Panc1 (cell line): ENCODE results near the gene PHF21A. TPM values are rescaled to one million over a fixed set of nuclear protein-coding genes. Genes with fewer than 3 reads are reported as not detected.

ENCODE experiments used
- ATAC-seq: fragments of 200-7000 bp; cut with Tn5 transposase; 2 replicates; pipeline ENCODE4 v1.9.1; 2020; ENCODE audit warnings: mild to moderate bottlenecking, moderate library complexity
- BruUV-seq: library from RNA; stranded (reverse); fragments of 400-500 nt; replicated peaks from 2 replicates; lab custom pipeline; 2021; lab: Mats Ljungman, UMichigan
- CTCF ChIA-PET: fragments of 300-600 bp; sonication (Branson Sonifier 250); formaldehyde crosslinking; loops from one replicate; lab custom pipeline; 2022; ENCODE audit warnings: antibody characterized with exemption; lab: Charles Lee
- POLR2A ChIA-PET: fragments of 300-600 bp; sonication (Branson Sonifier 250); formaldehyde crosslinking; loops from one replicate; lab custom pipeline; 2022; ENCODE audit warnings: antibody characterized with exemption; lab: Charles Lee
- DNase-seq: peaks from one replicate; pipeline ENCODE4 v3.0.0-alpha.2; 2010; ENCODE audit warnings: low read depth, low spot score
- H3K27ac ChIP-seq: 2 replicates; pipeline ENCODE4 v1.5.1; 2011; ENCODE audit warnings: mild to moderate bottlenecking, low read length, inconsistent platforms
- H3K27me3 ChIP-seq: fragments of 200-500 bp; sonication (Bioruptor generic); 2 replicates; pipeline ENCODE4 v1.6.0; 2014; ENCODE audit warnings: low read length, inconsistent platforms; ENCODE audit not compliant: control insufficient read depth, insufficient read depth
- H3K36me3 ChIP-seq: fragments of 200-500 bp; sonication (Bioruptor generic); 2 replicates; pipeline ENCODE4 v1.5.1; 2014; ENCODE audit warnings: inconsistent platforms, mild to moderate bottlenecking, low read length, moderate library complexity; ENCODE audit not compliant: control insufficient read depth, insufficient read depth
- H3K4me1 ChIP-seq: 2 replicates; pipeline ENCODE4 v1.5.1; 2011; ENCODE audit warnings: inconsistent platforms, mild to moderate bottlenecking, low read length, moderate library complexity; ENCODE audit not compliant: control insufficient read depth, insufficient read depth
- H3K4me3 ChIP-seq, 2 experiments: 2 replicates each; pipeline ENCODE4 v1.5.1; 2011 to 2012; ENCODE audit warnings: low read depth in 2 of 2, low read length in 2 of 2, mild to moderate bottlenecking in 2 of 2, inconsistent platforms in 1 of 2, moderate library complexity in 1 of 2
- H3K9me3 ChIP-seq: fragments of 200-500 bp; sonication (Bioruptor generic); 2 replicates; pipeline ENCODE4 v1.5.1; 2014; ENCODE audit warnings: low read depth, mild to moderate bottlenecking, inconsistent platforms, low read length, moderate library complexity; ENCODE audit not compliant: control insufficient read depth, insufficient read depth
- POLR2AphosphoS5 ChIP-seq: IDR thresholded peaks from 2 replicates; pipeline ENCODE4 v1.6.1; 2012; ENCODE audit warnings: mild to moderate bottlenecking, low read depth, low read length, moderate library complexity
- SIN3A ChIP-seq: IDR thresholded peaks from 2 replicates; pipeline ENCODE4 v1.6.1; 2012; ENCODE audit warnings: low read depth, mild to moderate bottlenecking, low read length, moderate library complexity, borderline replicate concordance; ENCODE audit not compliant: insufficient read depth
- in situ Hi-C: cut with HindIII; loops from 2 replicates; pipeline ENCODE4 v1.10.0; 2016; ENCODE audit warnings: low sequenced_read_pairs, low pct_unique_long_range_greater_than_20kb
- intact Hi-C: fragments of 100-400 bp; cut with micrococcal nuclease; formaldehyde crosslinking; loops from one replicate; pipeline ENCODE4 v1.10.0; 2022; ENCODE audit not compliant: unreplicated experiment
- total RNA-seq: library from RNA; stranded (reverse); gene quantifications from one replicate; pipeline ENCODE4 v1.2.1, GENCODE V29; 2021; ENCODE audit not compliant: unreplicated experiment
- TF ChIP-seq, protein P1 (sequence below): fragments of 450-650 bp; IDR thresholded peaks from 2 replicates; pipeline ENCODE4 v1.5.1; 2017; ENCODE audit warnings: mild to moderate bottlenecking
- TF ChIP-seq, protein P2 (sequence below), 2 experiments: IDR thresholded peaks; 2 replicates each; pipeline ENCODE4 v1.6.1; 2011 to 2012; ENCODE audit warnings: low read depth in 2 of 2, control low read depth in 1 of 2, low read length in 1 of 2, mild to moderate bottlenecking in 1 of 2, moderate library complexity in 1 of 2; ENCODE audit not compliant: insufficient read depth in 1 of 2

PHF21A gene
- total RNA-seq, 1 experiment from 2014 or later: 45.7 TPM

DNA sequence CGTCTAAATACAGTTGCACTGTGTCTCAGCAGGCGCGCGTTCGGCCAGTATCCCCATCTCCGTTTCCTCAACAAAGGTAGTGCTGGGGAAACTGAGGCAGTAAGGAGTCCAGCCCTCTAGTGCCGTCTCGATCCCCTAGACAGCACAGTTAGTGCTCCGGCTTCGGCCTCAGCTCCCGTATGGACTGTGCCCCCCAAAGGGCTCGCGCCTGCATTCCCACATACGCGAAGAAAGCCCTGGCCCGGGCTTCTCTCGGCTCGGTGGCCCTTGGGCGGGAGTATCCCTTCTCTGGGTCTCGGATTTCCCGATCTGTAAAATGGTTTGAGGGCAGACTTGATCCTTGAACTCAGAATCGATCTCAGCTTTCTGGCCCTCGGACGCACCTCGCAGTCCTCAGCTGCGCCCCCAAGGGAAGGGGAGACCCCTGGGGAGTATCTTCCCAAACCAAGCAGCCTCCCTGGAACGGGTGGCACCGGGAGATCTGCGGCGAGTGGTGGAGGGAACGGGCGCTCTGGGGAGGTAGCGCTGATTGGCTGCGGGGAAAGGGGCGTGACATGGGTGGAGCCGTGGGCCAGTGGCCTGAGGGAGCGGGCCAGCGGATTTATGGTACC, 202.8 kb downstream of the PHF21A start:
- Histone ChIP-seq H3K27ac (peak overlapping the region; percentile 94), H3K4me3 (peak overlapping the region; percentile 95 to 100), H3K36me3 (peaks cover 12% of the 10 kb centered on the region), H3K27me3 (no peaks in the 10 kb centered on the region; the same call in 1 of the 2 replicates), H3K4me1 (peaks cover 11% of the 10 kb centered on the region), H3K9me3 (no peaks in the 10 kb centered on the region)
- in situ Hi-C loops: no loop called here
- ChIA-PET CTCF (no interaction called here), POLR2A (no interaction called here)
- peak; percentile 33 for DNase-seq
- ATAC-seq: peak; percentile 78
- BruUV-seq: no TSS peak
- intact Hi-C loops: no loop called here
- TF ChIP-seq POLR2AphosphoS5: peak; percentile 34; the same call in 1 of the 2 replicates
- TF ChIP-seq SIN3A: no peak

DNA sequence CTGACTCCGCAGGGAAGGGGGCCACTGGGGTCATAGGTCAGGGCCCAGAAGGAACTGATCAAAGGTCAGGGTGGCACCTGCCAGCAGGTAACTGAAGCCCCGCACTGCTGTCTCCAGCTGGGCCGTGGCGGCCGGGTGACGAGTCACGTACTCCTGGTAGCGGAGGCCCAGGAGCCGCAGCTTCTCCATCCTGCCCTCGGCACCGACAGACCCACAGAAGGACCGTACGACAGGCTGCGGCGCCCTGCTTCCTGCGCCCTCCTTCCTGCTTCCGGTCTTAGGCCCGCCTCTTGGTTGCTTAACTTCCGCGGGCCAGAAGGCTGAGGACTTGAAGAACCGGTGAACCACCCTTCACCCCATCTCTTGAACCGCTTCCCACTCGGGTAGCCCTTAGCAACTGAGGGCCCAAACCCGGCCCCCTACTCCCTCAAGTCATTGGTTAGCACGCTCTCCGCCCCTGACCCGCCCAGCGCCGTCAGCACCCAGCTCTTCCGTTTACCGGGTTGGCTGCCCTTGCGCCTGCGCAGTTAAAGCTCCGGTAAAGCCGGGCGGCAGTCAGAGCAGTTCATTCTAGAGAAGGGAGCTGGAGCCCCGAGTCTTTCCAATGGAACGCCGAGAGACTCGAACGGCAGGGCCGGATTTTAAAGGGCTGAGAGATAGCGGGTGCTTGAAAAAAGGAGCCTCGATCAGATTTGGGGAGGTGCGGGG, 203.5 kb downstream of the PHF21A start, which contains the start of gene PEX16:
TSS of gene PEX16 (minus strand) at position 255 of the 708 bp plus-strand sequence. CDS start at position 189, 66 bp downstream.
- intact Hi-C loops: no loop called here
- Histone ChIP-seq H3K27ac (peak within 1 kb of the TSS; percentile 94), H3K4me1 (peaks cover 11% of the 10 kb centered on the region), H3K9me3 (no peaks in the 10 kb centered on the region), H3K36me3 (peaks cover 9% of the 10 kb centered on the region), H3K27me3 (no peaks in the 10 kb centered on the region), H3K4me3 (peak within 1 kb of the TSS; percentile 95 to 100)
- ChIA-PET POLR2A (interaction anchor here (0.6 kb wide), 2 partner anchors 73 to 446 kb away, joined by 3 read pairs; no protein-coding TSS in a partner anchor), CTCF (interaction anchor here (0.7 kb wide), 1 partner anchor 198 kb away, joined by 3 read pairs; no protein-coding TSS in a partner anchor)
- ATAC-seq (peak; percentile 91), DNase-seq (peak; percentile 88)
- BruUV-seq: no TSS peak
- in situ Hi-C loops: no loop called here
- TF ChIP-seq, protein P1, sequence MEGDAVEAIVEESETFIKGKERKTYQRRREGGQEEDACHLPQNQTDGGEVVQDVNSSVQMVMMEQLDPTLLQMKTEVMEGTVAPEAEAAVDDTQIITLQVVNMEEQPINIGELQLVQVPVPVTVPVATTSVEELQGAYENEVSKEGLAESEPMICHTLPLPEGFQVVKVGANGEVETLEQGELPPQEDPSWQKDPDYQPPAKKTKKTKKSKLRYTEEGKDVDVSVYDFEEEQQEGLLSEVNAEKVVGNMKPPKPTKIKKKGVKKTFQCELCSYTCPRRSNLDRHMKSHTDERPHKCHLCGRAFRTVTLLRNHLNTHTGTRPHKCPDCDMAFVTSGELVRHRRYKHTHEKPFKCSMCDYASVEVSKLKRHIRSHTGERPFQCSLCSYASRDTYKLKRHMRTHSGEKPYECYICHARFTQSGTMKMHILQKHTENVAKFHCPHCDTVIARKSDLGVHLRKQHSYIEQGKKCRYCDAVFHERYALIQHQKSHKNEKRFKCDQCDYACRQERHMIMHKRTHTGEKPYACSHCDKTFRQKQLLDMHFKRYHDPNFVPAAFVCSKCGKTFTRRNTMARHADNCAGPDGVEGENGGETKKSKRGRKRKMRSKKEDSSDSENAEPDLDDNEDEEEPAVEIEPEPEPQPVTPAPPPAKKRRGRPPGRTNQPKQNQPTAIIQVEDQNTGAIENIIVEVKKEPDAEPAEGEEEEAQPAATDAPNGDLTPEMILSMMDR: no peak
- TF ChIP-seq SIN3A (no peak), POLR2AphosphoS5 (peak; percentile 77)
- TF ChIP-seq, protein P2, sequence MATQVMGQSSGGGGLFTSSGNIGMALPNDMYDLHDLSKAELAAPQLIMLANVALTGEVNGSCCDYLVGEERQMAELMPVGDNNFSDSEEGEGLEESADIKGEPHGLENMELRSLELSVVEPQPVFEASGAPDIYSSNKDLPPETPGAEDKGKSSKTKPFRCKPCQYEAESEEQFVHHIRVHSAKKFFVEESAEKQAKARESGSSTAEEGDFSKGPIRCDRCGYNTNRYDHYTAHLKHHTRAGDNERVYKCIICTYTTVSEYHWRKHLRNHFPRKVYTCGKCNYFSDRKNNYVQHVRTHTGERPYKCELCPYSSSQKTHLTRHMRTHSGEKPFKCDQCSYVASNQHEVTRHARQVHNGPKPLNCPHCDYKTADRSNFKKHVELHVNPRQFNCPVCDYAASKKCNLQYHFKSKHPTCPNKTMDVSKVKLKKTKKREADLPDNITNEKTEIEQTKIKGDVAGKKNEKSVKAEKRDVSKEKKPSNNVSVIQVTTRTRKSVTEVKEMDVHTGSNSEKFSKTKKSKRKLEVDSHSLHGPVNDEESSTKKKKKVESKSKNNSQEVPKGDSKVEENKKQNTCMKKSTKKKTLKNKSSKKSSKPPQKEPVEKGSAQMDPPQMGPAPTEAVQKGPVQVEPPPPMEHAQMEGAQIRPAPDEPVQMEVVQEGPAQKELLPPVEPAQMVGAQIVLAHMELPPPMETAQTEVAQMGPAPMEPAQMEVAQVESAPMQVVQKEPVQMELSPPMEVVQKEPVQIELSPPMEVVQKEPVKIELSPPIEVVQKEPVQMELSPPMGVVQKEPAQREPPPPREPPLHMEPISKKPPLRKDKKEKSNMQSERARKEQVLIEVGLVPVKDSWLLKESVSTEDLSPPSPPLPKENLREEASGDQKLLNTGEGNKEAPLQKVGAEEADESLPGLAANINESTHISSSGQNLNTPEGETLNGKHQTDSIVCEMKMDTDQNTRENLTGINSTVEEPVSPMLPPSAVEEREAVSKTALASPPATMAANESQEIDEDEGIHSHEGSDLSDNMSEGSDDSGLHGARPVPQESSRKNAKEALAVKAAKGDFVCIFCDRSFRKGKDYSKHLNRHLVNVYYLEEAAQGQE (IDR thresholded peaks at IDR 0.05; ENCODE audit: insufficient read depth in 1 of 2, low read depth in 2 of 2, low read length in 1 of 2): 0 out of 4 replicates have a peak, but pooled peaks of 1 of the 2 experiments have one; percentile 38
